Middle frontal gyrus (tissue), 1 donor: Measurements from ENCODE around the gene ARL15.
"Not testable (repeated sequence)": the region's sequence is repeated elsewhere in the genome, so short reads cannot be mapped to it uniquely, and the experiment has no call there.

Experiments used
- DNase-seq: peaks from one replicate; pipeline ENCODE4 v3.0.0-alpha.2; 2015; ENCODE audit warnings: low spot score; ENCODE audit errors: extremely low spot score

ARL15 gene

DNA sequence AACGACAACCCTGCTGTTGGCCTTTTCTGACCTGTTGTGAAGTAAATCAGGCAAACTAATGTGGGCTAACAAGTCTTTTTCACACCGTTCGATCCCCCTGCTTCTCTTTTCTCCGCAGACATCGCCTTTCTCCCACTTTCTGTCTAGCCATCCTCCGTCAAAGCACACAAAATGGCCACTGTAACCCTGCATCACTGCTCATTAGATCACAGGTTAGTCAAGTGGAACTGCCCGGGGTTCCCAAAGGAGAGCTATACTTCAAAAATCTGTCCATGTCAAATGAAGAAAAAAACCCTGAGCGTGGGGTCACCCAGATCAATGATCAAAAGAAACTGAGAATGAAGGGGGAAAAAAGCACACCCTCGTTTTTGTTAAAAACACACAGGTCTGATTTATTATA, 212.1 kb downstream of the ARL15 start:
- DNase-seq: no peak

DNA sequence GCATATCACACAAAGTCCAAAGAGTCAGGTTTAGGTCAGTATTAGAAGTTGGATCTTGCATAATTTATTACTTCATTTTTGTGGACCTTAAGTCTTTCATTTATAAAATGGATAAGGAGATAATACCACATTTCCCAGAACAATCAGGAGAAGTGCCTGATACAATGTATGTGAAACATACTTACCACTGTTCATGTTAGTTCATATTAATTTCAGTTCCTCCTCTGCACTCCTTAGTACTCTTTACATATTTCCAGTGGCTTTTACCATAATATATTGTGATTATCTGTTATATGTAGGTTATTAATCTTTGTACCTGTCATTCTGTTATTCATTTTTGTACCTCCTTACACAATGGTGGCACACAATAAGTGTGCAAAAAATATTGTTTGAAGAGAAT, 214.4 kb downstream of the ARL15 start:
- no peak for DNase-seq

DNA sequence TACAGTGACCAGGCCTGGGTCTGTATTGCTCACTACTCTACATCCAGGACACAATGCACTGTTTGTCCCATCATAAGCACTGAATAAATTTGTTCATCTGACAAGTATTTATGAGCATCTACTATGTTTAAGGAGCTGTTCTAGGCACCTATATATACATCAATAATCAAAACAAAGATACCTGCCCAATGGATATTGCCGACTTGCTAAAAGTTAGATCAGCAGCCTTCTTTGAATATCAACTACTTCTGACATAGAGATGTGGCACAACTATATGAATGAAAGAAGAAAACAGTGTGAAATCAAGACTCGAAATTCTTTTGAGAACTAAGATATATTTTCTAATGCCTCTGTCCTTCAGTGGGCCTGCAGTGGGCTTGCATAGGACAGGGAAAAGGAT, 215.7 kb downstream of the ARL15 start:
- no peak for DNase-seq

DNA sequence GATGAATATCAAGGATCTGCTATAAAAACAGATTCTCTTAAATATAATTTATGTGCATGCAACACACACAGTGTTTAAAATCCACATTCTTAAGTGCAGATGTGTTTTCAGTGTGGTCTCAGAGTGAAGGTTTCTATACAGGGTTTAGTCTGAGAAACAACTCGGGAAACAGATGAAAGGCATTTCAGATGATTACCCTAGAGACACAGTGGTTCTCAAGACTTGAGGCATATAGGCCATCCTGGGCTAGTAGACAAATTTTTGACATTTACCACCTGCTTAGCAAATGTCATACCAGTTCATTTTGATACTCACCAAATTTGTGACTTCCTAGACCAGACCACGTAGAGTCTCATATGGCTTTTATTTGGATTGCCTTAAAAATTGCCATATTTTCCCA, 216.5 kb downstream of the ARL15 start:
- no peak for DNase-seq

DNA sequence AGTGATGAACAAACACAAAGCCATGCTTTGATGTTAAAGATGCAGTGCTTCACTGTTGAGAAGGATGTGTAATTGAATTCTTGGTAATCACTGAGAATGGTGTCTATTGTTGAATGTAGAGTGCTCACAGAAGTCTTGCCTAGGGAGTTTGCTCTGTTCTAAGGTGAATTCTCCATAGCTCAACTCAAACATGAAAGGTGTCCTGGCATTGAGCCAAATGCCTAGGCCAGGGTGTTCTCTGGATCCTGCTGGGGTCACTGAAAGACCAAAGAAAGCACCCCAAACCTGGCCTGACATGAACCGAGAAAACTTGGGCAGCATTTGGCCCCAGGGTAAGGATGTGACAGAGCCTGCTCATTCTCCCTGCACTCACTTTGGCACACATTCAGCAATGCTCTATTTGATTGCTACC, 217.3 kb downstream of the ARL15 start:
- no peak for DNase-seq

DNA sequence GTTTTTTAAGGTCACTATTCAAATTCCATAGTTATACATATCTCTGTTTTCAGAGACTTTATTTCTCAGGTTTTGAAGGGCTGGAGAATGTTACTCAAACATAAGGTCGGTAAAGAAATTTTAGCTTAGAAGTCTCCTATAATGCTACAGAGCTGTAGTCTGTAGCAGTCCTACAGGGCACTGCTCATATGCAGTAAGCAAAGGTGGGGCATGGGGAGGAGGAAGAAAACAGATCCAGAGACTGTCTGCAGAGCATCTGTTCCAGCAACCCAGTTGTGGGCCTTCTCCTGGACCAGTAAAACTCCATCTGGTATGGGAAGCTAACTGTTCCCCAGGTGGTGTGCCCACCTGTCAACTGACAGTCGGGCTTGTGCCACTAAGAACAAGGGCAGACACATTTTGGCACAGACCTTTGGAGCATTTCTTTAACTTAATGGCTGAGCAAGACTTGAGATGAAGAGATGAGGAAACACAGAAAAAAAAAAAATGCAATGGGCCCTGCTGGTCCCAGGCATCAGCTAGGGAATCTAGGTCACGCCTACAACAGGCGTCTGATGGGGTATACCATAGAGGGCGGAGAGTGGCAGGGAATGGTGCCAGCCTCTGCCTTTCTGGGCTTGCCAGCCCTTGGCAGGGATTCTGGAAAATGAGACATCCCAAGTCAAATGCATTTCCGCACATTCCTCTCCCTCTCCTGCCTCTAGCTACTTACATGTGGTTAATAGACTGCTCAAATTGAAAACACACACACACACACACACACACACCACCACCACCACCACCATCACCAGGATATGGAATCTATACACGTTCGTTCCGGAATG, 218.9 kb downstream of the ARL15 start:
- DNase-seq: no peak

DNA sequence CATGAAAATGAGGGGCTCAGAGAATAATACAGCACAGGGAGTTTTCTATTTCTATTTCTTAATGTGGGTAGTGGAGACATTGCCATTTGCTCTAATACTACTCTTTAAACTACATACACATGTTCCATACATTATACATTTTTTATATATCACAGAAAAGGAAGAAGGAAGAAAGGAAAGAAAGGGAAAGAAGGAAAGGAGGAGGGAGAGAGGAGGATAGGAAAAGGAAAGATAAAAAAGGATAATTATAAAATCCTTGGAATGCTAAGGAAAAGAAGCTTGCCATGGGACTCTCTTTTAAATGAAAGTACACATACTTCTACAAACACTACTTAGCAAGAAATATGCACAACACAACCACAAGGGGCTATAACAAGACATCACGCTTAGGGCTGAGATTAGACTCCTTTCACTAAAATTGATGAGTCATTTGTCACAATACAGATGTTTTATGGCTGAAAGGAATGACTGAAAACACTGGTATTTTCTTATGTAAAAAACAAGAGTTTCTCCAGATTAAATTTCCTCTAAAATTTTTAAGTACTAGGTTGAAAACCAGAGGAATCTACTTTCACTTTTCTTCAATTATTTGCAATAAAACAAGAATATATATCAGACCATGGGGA, 219.8 kb downstream of the ARL15 start:
- DNase-seq: no peak

DNA sequence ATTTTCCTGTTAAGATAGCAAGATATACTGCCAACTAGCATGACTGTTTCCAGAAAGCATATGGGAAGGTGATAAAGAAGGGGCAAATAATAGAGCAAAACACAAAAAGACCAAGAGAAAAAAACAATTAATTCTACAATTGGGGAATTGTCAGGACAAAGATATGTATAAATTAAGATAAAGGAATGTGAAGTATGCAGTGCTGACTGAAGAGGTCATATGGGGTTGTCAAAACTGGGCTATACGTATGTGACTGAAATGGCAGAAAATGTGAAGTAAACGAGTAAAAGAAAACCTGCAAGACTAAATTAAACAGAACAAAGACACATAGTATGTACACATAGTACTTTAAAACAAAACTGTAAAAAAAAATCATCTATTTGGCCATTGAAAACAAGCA, 222.3 kb downstream of the ARL15 start:
- DNase-seq: no peak

DNA sequence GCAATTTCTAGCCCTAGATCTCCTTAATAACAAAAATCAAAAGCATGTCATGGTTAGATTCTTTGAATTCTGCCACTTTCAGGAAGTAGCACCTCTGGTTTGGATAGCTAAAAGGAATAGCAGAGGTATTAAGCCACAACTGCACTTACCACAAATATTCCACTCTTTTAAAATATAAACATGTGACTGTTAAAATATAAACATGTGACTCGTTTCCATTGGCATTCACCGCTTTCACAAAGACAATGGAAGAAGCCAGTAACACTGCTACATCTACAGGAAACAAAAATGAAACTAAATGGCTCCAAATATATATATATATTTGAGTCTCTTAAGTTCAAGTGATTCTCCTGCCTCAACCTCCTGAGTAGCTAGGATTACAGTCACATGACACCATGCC, 222.9 kb downstream of the ARL15 start:
- DNase-seq: no peak

DNA sequence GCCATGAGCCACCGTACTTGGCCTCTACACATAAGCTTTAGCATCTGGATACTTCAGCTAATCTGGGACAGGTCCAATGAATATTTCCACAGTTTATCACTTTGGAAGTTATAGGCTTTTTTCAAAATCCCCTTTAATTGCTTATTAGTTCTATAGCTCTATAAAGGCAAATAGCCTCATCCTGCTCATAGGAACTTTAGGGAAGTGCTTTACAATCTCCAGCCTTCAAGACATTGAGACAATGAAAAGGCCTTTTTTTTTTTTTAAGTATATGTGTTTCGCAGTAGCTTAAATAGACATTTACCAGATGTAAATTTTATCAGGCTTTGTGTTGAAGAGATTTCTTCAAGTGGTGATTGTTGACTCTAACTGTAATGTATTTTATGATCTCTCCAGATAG, 224.2 kb downstream of the ARL15 start:
- no peak for DNase-seq

DNA sequence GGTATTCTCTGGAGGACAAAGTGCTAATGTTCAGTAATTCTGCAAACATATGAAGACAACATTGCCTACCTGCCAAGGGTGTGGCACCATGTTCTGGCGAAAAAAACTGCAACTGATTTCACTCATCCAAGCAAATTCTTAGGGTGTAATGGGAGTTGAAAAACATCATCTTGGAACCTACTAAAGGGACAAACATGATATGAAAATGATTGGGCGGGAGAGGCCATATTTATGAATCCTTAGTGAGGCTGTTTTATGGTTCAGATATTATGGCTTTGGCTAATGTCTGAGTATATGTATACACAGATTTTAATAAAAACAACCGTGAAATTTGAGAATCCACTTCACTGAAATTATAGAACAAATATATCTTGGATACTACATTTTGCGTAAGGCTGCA, 225.7 kb downstream of the ARL15 start:
- no peak for DNase-seq

DNA sequence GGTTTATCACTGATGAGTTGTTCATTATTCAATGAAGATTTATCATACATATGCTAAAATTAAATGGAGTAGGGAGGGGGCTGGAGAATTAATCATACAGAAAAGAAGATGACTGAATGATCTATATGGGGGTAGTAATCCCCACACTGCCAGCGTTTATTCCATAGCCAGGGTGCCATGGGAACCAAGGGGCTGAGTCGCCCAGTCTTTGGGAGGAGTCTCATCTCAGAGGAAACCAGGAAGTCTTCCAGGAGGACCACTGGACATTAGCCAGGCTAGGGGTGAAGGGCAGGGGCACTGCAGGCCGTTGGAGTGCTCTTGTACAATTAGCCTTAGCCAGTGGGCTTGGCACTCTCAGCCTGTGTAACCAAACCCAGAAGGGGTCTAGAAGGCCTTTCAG, 226.5 kb downstream of the ARL15 start:
- no peak for DNase-seq

DNA sequence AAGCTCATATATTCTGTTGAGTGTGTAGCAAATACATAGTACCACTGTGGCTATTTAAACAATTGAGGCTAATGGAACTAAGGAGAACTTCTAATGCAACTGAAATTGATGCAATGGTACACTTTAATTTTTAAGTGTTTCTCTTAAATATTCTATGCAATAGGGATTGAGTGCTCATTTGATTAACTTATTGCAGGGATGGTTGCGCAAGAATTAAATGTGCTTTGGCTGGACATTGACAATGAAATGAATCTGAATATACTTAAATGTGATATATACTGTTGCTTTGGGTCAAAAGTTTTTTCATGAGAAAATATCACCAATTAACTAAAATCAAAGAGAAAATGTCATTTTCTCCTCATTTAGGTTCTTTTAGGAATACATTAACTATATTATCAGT, 227.1 kb downstream of the ARL15 start:
- no peak for DNase-seq

DNA sequence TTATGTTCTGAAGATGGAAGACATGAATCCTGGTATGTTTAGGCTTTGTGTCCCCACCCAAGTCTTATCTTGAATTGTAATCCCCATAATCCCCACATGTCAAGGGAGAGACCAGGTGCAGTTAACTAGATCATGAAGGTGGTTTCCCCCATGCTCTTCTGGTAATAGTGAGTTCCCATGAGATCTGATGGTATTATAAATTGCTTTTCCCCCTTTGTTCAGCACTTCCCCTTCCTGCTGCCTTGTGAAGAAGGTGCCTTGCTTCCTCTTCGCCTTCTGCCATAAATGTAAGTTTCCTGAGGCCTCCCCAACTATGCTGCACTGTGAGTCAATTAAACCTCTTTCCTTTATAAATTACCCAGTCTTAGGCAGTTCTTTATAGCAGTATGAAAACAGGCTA, 229.0 kb downstream of the ARL15 start:
- DNase-seq: no peak

DNA sequence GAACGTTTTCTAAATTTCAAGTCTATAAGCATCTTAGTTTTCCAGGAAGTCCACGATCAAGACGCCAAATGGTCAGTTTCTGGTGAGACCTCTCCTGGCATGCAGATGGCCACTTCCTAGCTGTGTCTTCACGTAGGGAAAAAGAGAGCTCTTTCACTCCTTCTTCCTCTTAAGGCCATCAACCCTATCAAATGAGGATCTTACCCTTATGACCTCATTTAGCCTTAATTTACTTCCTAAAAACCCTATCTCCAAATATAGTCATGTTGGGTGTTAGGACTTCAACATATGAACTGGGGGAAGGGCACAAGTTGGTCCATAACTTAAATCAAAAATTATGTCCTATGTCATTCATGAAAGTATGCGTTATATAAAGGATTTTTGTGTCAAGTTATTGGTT, 229.5 kb downstream of the ARL15 start:
- no peak for DNase-seq

DNA sequence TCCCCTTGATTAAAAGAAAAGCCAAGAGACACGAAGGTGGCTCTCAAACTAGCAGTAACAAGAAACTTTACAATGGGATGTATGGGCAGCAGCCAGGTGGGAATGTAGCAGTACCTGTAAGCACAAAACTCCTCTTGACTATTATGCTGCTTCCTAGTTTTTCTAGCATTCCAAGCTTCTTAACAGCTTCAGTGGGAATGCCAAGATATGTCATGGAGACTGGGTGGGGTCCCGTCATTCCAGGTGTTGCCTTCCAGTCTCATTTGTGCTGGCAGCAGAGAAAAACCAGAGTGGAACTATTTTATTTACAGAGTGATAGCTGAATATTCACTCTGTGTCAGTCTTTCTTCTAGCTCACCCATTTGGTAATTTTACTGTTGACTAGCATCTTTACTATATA, 236.6 kb downstream of the ARL15 start:
- DNase-seq: no peak

DNA sequence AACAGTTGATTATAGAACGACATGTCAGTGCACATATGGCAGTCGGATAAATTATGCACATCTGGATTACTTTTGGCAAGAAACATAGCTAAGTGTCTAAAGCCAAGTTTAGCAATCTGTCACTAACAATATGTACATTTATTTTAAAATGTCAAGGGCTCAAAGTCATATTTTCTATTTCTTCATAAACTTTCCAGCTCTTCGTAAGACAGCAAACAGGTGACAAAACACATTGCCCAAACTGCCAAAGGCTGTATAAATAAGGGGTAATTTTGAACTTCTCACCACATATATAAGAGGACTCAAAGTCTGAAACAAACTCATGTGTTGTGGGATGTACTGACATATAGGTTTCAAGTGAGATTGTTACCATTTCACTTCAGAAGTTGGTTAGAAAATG, 237.2 kb downstream of the ARL15 start:
- DNase-seq: no peak

DNA sequence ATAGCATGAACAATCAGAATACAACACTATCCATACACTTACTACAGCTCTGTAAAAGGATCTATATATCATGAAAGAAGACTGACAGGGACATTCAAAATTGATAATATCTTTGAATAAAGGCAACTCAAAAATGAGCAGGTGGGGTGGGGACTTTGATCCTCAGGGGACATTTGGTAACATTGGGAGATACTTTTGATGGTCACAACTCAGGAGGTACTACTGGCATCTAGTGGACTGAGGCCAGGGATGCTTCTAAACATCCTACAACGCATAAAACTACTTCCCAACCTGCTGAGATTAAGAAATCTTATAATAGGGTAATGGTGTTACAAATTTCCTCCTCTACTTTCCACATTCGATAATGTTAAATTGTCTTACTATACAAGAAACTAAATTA, 243.9 kb downstream of the ARL15 start:
- no peak for DNase-seq

DNA sequence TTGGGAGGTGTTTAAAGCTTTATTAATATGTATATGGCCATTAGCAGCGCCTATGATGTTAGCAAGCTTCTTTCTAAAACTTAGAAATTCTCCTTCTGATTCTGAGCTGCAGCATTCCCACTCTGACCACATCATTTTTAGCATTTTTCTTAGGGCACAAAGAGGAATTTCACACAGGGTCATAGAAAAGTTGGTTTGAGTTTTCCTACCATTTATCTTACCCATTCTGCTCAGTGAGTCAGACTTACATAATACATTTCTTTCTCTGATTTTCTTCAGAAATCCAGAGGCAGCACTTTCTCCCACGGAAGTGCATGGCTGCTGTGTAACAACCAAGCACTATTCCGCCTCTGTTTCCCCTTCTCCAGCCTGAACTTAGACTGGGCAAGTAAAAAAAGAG, 246.6 kb downstream of the ARL15 start:
- DNase-seq: no peak

DNA sequence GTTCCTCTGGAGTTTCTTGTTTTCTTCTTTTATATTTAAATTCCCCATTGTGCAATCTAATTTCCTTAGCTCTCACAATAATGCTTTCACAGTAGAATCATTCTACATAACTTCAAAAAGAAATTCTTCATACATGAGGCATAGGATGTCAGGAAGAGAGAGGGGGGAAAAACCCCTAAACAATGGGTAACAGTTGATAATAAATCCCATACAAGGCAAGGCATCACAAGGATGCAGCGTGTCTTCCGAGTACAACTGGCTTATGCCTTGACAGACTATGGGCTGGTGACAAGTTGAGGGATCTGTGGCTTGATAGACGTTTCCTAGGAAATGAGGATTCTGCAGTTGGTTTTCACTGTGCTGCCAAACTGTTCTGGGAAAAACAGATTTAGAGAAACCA, 247.4 kb downstream of the ARL15 start:
- no peak for DNase-seq

DNA sequence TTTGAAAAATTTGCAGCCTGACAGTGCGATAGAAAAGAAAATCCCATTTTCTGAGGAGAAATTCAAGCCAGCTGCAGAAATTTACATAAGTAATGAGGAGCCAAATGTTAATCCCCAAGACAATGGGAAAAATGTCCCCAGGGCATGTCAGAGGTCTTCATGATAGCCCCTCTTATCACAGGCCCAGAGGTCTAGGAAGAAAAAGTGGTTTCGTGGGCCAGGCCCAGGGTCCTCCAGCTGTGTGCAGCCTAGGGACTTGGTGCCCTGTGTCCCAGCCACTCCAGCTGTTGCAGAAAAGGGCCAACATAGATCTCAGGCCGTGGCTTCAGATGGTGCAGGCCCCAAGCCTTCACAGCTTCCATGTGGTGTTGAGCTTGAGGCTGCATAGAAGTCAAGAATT, 249.5 kb downstream of the ARL15 start:
- not testable (repeated sequence) for DNase-seq

DNA sequence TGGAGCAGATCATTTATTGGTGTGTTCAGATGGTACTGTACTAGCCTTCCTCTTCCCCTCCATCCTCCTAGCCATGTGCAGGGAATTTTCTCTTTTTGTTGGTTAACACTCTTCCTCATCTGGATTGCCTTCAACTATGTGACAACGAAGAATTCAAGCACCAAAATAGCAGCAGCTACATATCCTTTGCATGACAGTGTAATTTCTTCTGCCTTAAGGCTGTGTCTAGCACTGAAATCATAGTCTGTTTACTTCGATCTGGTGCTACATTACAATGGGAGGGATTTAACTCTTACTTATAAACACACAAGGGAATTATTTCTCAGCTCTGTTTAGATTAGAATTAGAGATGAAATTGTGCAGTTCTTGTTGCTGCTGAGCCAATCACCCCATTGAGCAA, 260.4 kb downstream of the ARL15 start:
- no peak for DNase-seq

DNA sequence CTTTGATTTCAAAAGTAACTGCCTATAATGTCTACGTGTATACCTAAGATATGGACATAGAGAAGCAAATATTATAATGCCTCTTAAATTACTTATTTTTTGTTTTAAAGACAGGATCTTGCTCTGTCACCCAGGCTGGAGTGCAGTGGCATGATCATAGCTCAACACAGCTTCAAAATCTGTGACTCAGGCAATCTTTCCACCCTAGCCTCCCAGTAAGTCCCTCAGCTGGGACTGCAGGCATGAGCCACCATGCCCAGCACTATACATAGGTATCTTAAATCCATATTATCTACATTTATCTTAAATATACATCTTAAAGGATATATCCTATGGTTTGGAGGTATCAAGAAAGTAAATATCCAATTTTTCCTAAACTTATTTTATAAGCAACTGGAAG, 261.2 kb downstream of the ARL15 start:
- DNase-seq: no peak
